ENCODE data around the gene TMEM272.

DNA sequence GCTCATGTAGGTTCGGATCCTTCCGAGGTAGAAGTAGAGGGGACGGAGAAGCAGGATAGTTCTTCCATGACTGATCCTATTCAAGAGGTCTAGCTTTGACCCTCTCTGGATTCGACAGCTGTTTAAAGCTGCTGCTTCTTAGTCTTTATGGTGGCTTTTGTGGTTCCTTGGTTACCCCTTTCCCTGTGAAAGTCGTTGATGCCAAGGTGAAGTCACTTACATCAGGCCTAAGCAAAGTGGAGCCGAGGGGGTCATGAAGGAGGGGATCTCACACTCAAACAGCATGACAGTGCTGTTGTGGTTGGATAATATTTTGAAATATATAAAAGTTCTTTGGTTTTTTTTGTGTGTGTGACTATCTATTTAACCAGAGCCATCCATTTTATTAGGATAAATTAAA is 24.9 kb upstream of the TMEM272 start:
- TF ChIP-seq, protein P1, sequence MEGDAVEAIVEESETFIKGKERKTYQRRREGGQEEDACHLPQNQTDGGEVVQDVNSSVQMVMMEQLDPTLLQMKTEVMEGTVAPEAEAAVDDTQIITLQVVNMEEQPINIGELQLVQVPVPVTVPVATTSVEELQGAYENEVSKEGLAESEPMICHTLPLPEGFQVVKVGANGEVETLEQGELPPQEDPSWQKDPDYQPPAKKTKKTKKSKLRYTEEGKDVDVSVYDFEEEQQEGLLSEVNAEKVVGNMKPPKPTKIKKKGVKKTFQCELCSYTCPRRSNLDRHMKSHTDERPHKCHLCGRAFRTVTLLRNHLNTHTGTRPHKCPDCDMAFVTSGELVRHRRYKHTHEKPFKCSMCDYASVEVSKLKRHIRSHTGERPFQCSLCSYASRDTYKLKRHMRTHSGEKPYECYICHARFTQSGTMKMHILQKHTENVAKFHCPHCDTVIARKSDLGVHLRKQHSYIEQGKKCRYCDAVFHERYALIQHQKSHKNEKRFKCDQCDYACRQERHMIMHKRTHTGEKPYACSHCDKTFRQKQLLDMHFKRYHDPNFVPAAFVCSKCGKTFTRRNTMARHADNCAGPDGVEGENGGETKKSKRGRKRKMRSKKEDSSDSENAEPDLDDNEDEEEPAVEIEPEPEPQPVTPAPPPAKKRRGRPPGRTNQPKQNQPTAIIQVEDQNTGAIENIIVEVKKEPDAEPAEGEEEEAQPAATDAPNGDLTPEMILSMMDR (IDR thresholded peaks at IDR 0.05), result no peak
- TF ChIP-seq POLR2A (IDR thresholded peaks at IDR 0.05; ENCODE audit: low read depth), result no peak

Measured in esophagus muscularis mucosa (tissue), 3 donors.